Uterus (tissue), 4 donors: ENCODE measurements around the gene RAI1. TPM values are rescaled to one million over a fixed set of nuclear protein-coding genes. Genes with fewer than 3 reads are reported as not detected.

Experiments used
- DNase-seq, 2 donors: peaks; one replicate each; pipeline ENCODE4 v3.0.0-alpha.2; 2019 to 2020
- H3K27ac ChIP-seq, 2 donors: fragments of 200-600 bp; sonication (generic); 1 replicate in 1 of 2; 2 replicates in 1 of 2; pipeline ENCODE4 v1.5.1; 2016 to 2018
- H3K27me3 ChIP-seq, 2 donors: fragments of 200-600 bp; sonication (generic); one replicate each; pipeline ENCODE4 v1.5.1; 2018 to 2019; ENCODE audit warnings: control low read depth in 1 of 2
- H3K36me3 ChIP-seq, 2 donors: fragments of 200-600 bp; sonication (generic); one replicate each; pipeline ENCODE4 v1.5.1; 2019; ENCODE audit warnings: control low read depth in 1 of 2
- H3K4me1 ChIP-seq, 2 donors: fragments of 200-600 bp; sonication (generic); one replicate each; pipeline ENCODE4 v1.5.1; 2018 to 2019; ENCODE audit warnings: control low read depth in 1 of 2
- H3K4me3 ChIP-seq, 2 donors: fragments of 200-600 bp; sonication (generic); 1 replicate in 1 of 2; 2 replicates in 1 of 2; pipeline ENCODE4 v1.5.1; 2018 to 2019; ENCODE audit warnings: mild to moderate bottlenecking in 1 of 2
- H3K9me3 ChIP-seq, 2 donors: fragments of 200-600 bp; sonication (generic); one replicate each; pipeline ENCODE4 v1.5.1; 2019; ENCODE audit warnings: control low read depth in 1 of 2
- POLR2A ChIP-seq, 2 donors: fragments of 450-650 bp; IDR thresholded peaks; one replicate each; pipeline ENCODE4 v1.6.1; 2016; ENCODE audit warnings: antibody characterized with exemption in 2 of 2, mild to moderate bottlenecking in 1 of 2, moderate library complexity in 1 of 2
- intact Hi-C: fragments of 100-400 bp; cut with DNase I; formaldehyde crosslinking; loops from one replicate; pipeline ENCODE4 v1.15.1; 2023; ENCODE audit warnings: low total_unique reads
- total RNA-seq, 4 donors: library from RNA; depleted of rRNA in 3 of 4; stranded (reverse); fragments of >200 nt in 3 of 4; gene quantifications; one replicate each; pipeline versions ENCODE4 v1.1.0 to v1.2.4, GENCODE V29; 2014 to 2023
- TF ChIP-seq, protein P1 (sequence below), 4 experiments: fragments of 200-600 bp in 2 of 4; fragments of 450-650 bp in 2 of 4; sonication (generic) in 2 of 4; IDR thresholded peaks; one replicate each; pipeline ENCODE4 v1.5.1; 2016 to 2019; ENCODE audit warnings: antibody characterized with exemption in 4 of 4, mild to moderate bottlenecking in 2 of 4, moderate library complexity in 1 of 4
- donor health status: DM: yes; HTN: yes; CAD: no.

Gene RAI1
- total RNA-seq, 4 donors from 2014 or later: 10.0 to 66.1 (median 15.3) TPM

DNA sequence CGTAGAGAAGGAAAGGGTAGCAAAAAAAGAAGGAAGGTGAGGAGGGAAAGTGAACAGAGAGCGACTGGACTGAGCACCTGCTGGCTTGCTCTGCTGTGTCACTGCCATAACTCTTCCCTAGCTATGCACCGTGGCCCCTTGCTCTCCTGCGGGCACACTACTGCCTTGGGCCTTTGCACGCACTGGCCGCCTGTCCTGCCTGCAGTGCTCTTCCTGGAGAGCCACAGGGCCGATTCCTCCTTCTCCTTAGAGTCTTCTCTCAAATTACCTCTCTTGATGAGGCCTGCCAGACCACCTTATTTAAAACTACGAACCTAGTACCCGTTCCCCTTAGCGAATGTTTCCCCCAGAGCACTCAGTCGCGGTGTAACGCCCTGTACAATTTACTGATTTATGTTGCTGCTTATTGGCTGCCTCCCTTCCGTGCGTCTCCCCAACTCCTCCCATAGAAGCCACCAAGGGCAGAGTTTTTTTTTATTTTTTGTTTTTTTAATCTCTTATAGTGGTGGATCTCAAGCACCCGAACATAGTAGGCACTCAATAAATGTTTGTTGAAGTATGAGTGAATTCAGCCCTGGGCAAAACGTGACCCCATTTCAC is 70.3 kb downstream of the RAI1 start:
- Histone ChIP-seq H3K4me3 (peak overlapping the region in 1 of 2 donors; percentile 42), H3K27me3 (no peaks in the 10 kb centered on the region), H3K27ac (peak overlapping the region; percentile 78 to 85), H3K4me1 (peaks cover 17% of the 10 kb centered on the region in 2 donors), H3K9me3 (no peaks in the 10 kb centered on the region), H3K36me3 (no peaks in the 10 kb centered on the region)
- DNase-seq: no peak
- TF ChIP-seq, protein P1, sequence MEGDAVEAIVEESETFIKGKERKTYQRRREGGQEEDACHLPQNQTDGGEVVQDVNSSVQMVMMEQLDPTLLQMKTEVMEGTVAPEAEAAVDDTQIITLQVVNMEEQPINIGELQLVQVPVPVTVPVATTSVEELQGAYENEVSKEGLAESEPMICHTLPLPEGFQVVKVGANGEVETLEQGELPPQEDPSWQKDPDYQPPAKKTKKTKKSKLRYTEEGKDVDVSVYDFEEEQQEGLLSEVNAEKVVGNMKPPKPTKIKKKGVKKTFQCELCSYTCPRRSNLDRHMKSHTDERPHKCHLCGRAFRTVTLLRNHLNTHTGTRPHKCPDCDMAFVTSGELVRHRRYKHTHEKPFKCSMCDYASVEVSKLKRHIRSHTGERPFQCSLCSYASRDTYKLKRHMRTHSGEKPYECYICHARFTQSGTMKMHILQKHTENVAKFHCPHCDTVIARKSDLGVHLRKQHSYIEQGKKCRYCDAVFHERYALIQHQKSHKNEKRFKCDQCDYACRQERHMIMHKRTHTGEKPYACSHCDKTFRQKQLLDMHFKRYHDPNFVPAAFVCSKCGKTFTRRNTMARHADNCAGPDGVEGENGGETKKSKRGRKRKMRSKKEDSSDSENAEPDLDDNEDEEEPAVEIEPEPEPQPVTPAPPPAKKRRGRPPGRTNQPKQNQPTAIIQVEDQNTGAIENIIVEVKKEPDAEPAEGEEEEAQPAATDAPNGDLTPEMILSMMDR (IDR thresholded peaks at IDR 0.05): no peak
- no peak for TF ChIP-seq POLR2A (IDR thresholded peaks at IDR 0.05)
- intact Hi-C loops: no loop called here

- H3K4me3 ChIP-seq: peak overlapping the region; percentile 33 to 42
- intact Hi-C loops: no loop called here
- peaks cover 12 to 13% of the 10 kb centered on the region in 2 donors for H3K4me1 ChIP-seq
- H3K36me3 ChIP-seq: no peaks in the 10 kb centered on the region
- no peaks in the 10 kb centered on the region for H3K9me3 ChIP-seq
- H3K27ac ChIP-seq: peak overlapping the region; percentile 82 to 85
- H3K27me3 ChIP-seq: no peaks in the 10 kb centered on the region
- TF ChIP-seq POLR2A (IDR thresholded peaks at IDR 0.05): peak in 1 of 2 donors; percentile 50
- TF ChIP-seq, protein P1 (IDR thresholded peaks at IDR 0.05): peak; percentile 34 to 67 (median 48)
- peak; percentile 95 to 97 for DNase-seq
Observed at GRCh38 chr17:17752089-17752820, 71.0 kb downstream of the RAI1 start.

- DNase-seq: no peak
- no peak for TF ChIP-seq POLR2A (IDR thresholded peaks at IDR 0.05)
- TF ChIP-seq, protein P1 (IDR thresholded peaks at IDR 0.05): no peak
- peak overlapping the region; percentile 33 to 42 for H3K4me3 ChIP-seq
- intact Hi-C loops: no loop called here
- peaks cover 10 to 11% of the 10 kb centered on the region in 2 donors for H3K4me1 ChIP-seq
- peak overlapping the region; percentile 82 to 85 for H3K27ac ChIP-seq
- no peaks in the 10 kb centered on the region for H3K36me3 ChIP-seq
- H3K9me3 ChIP-seq: no peaks in the 10 kb centered on the region
- no peaks in the 10 kb centered on the region for H3K27me3 ChIP-seq
Observed at GRCh38 chr17:17752821-17753321, 71.6 kb downstream of the RAI1 start.

DNA sequence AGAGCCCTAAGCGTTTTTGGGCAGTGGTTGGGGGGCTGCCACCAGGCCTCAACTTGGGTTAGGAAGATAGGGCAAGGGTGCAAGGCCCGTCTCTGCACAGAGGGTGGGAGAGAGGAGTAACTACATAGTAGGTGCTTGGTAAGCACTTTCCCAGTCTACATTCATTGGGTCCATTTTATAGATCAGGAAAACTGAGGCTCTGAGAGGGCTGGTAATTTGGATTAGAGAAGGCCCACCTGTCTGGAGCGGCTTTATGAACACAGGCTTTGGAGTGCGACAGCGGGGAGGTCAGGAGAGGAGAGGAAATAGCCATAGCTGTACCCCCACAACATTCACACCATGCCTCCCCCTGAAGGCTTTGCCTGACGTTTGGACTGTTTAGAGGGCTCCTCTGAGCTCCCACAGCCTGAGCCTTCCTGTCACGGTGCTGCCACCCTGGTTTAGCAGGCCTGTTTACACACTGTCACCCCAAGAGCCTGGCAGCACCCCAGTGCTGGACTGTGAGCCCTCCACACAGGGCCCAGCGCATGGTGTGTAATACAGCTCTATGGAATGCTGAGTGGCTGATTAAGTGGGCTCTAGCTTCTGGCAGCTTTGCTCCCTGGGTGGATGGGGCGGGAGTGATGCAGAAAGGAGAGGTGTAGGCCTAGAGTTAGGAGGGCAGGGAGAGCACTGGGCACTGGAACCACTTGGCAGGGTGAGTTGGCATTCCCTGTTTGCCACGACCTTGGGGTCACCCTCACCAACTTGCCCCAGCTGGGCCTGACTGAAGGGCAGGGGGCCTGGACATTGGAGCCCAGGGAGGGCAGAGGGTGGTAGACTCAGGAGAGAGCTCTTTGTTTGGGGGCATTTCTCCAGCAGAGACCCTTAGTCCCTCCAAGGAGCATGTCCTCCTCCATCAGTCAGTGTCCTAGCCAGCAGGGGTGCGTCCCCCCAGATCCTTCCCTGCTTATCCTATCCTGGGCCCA is 73.7 kb downstream of the RAI1 start:
- Histone ChIP-seq H3K27me3 (no peaks in the 10 kb centered on the region), H3K4me3 (no peak overlapping the region), H3K36me3 (no peaks in the 10 kb centered on the region), H3K4me1 (peaks cover 10 to 11% of the 10 kb centered on the region in 2 donors), H3K9me3 (no peaks in the 10 kb centered on the region), H3K27ac (no peak overlapping the region)
- intact Hi-C loops: no loop called here
- DNase-seq: no peak
- TF ChIP-seq POLR2A (IDR thresholded peaks at IDR 0.05): no peak
- TF ChIP-seq, protein P1 (IDR thresholded peaks at IDR 0.05): no peak
